Skeletal muscle satellite cell (primary cell): Measurements from ENCODE around the gene TMEM207.
A peak's percentile ranks its signal among the peaks of the same experiment; 100 is the strongest.

Experiments used
- H3K27me3 ChIP-seq: 2 replicates; pipeline ENCODE4 v1.7.0; 2013; ENCODE audit warnings: low read length; ENCODE audit not compliant: control insufficient read depth, insufficient read depth
- H3K36me3 ChIP-seq: 2 replicates; pipeline ENCODE4 v1.7.0; 2013; ENCODE audit warnings: mild to moderate bottlenecking, control low read depth, low read length; ENCODE audit not compliant: insufficient read depth
- H3K4me1 ChIP-seq: 2 replicates; pipeline ENCODE4 v1.7.0; 2013; ENCODE audit warnings: low read length; ENCODE audit not compliant: control insufficient read depth, insufficient read depth
- H3K4me2 ChIP-seq: 2 replicates; pipeline ENCODE4 v1.7.0; 2013; ENCODE audit warnings: mild to moderate bottlenecking, low read length
- H3K4me3 ChIP-seq: 2 replicates; pipeline ENCODE4 v1.7.0; 2013; ENCODE audit warnings: low read length
- H3K9ac ChIP-seq: 2 replicates; pipeline ENCODE4 v1.7.0; 2013; ENCODE audit warnings: mild to moderate bottlenecking, low read depth, low read length, moderate library complexity
- H3K9me3 ChIP-seq: replicated peaks from 2 replicates; pipeline ENCODE4 v1.7.0; 2013; ENCODE audit warnings: mild to moderate bottlenecking, control low read depth, low read length

Gene TMEM207

GRCh38 chr3:190424108-190424477 lies 25.6 kb downstream of the TMEM207 start:
- H3K4me3 ChIP-seq: no peak overlapping the region
- no peaks in the 10 kb centered on the region for H3K4me1 ChIP-seq
- H3K9ac ChIP-seq: no peak overlapping the region
- H3K4me2 ChIP-seq: no peak overlapping the region
- H3K36me3 ChIP-seq: no peaks in the 10 kb centered on the region
- no peaks in the 10 kb centered on the region for H3K27me3 ChIP-seq
- no peaks in the 10 kb centered on the region for H3K9me3 ChIP-seq

- H3K9ac ChIP-seq: no peak overlapping the region
- no peak overlapping the region for H3K4me2 ChIP-seq
- no peak overlapping the region for H3K4me3 ChIP-seq
- no peaks in the 10 kb centered on the region for H3K4me1 ChIP-seq
- no peaks in the 10 kb centered on the region for H3K36me3 ChIP-seq
- no peaks in the 10 kb centered on the region for H3K9me3 ChIP-seq
- no peaks in the 10 kb centered on the region for H3K27me3 ChIP-seq
These were observed 35.4 kb downstream of the TMEM207 start for GRCh38 chr3:190414297-190414696.

- Histone ChIP-seq H3K9me3 (no peaks in the 10 kb centered on the region), H3K4me2 (no peak overlapping the region), H3K27me3 (no peaks in the 10 kb centered on the region), H3K9ac (no peak overlapping the region), H3K36me3 (no peaks in the 10 kb centered on the region), H3K4me3 (no peak overlapping the region), H3K4me1 (no peaks in the 10 kb centered on the region)
These were observed 45.0 kb downstream of the TMEM207 start for GRCh38 chr3:190404715-190405114.

GRCh38 chr3:190401963-190402362 lies 47.7 kb downstream of the TMEM207 start:
- Histone ChIP-seq H3K36me3 (no peaks in the 10 kb centered on the region), H3K4me1 (no peaks in the 10 kb centered on the region), H3K27me3 (no peaks in the 10 kb centered on the region), H3K9ac (no peak overlapping the region), H3K4me2 (no peak overlapping the region), H3K9me3 (no peaks in the 10 kb centered on the region), H3K4me3 (no peak overlapping the region)

- Histone ChIP-seq H3K36me3 (no peaks in the 10 kb centered on the region), H3K9ac (no peak overlapping the region), H3K4me3 (no peak overlapping the region), H3K4me2 (no peak overlapping the region), H3K9me3 (no peaks in the 10 kb centered on the region), H3K27me3 (no peaks in the 10 kb centered on the region), H3K4me1 (no peaks in the 10 kb centered on the region)
These were observed 50.0 kb downstream of the TMEM207 start for GRCh38 chr3:190399677-190400076.

GRCh38 chr3:190397889-190398288 lies 51.8 kb downstream of the TMEM207 start:
- no peak overlapping the region for H3K4me2 ChIP-seq
- H3K27me3 ChIP-seq: no peaks in the 10 kb centered on the region
- H3K4me1 ChIP-seq: no peaks in the 10 kb centered on the region
- no peaks in the 10 kb centered on the region for H3K9me3 ChIP-seq
- H3K36me3 ChIP-seq: no peaks in the 10 kb centered on the region
- no peak overlapping the region for H3K4me3 ChIP-seq
- H3K9ac ChIP-seq: no peak overlapping the region

GRCh38 chr3:190396001-190396400 lies 53.7 kb downstream of the TMEM207 start:
- H3K4me3 ChIP-seq: no peak overlapping the region
- no peak overlapping the region for H3K9ac ChIP-seq
- H3K36me3 ChIP-seq: no peaks in the 10 kb centered on the region
- no peak overlapping the region for H3K4me2 ChIP-seq
- no peaks in the 10 kb centered on the region for H3K9me3 ChIP-seq
- H3K27me3 ChIP-seq: no peaks in the 10 kb centered on the region
- no peaks in the 10 kb centered on the region for H3K4me1 ChIP-seq

- Histone ChIP-seq H3K27me3 (no peaks in the 10 kb centered on the region), H3K9me3 (no peaks in the 10 kb centered on the region), H3K9ac (no peak overlapping the region), H3K4me1 (peaks cover 28% of the 10 kb centered on the region), H3K4me2 (no peak overlapping the region), H3K36me3 (no peaks in the 10 kb centered on the region), H3K4me3 (no peak overlapping the region)
These were observed 61.0 kb downstream of the TMEM207 start for GRCh38 chr3:190388703-190389102.

GRCh38 chr3:190387578-190388213 lies 62.0 kb downstream of the TMEM207 start, which contains the start of gene CLDN16:
Gene CLDN16 (plus strand): TSS chr3:190388163. CDS start chr3:190388330, 167 bp downstream.
- H3K4me3 ChIP-seq: no peak within 1 kb of the TSS
- H3K36me3 ChIP-seq: no peaks in the 10 kb centered on the region
- peaks cover 33% of the 10 kb centered on the region for H3K4me1 ChIP-seq
- H3K27me3 ChIP-seq: no peaks in the 10 kb centered on the region
- H3K9me3 ChIP-seq: no peaks in the 10 kb centered on the region
- H3K9ac ChIP-seq: peak within 1 kb of the TSS; percentile 64
- peak within 1 kb of the TSS; percentile 54 for H3K4me2 ChIP-seq

GRCh38 chr3:190385731-190386688 lies 63.7 kb downstream of the TMEM207 start:
- Histone ChIP-seq H3K4me1 (peaks cover 49% of the 10 kb centered on the region), H3K4me3 (peak overlapping the region; percentile 43), H3K27me3 (no peaks in the 10 kb centered on the region), H3K36me3 (no peaks in the 10 kb centered on the region), H3K4me2 (peak overlapping the region; percentile 80), H3K9ac (peak overlapping the region; percentile 80), H3K9me3 (no peaks in the 10 kb centered on the region)

GRCh38 chr3:190384309-190384756 lies 65.4 kb downstream of the TMEM207 start:
- H3K27me3 ChIP-seq: no peaks in the 10 kb centered on the region
- H3K4me2 ChIP-seq: no peak overlapping the region
- H3K9ac ChIP-seq: peak overlapping the region; percentile 80
- no peaks in the 10 kb centered on the region for H3K9me3 ChIP-seq
- H3K4me3 ChIP-seq: no peak overlapping the region
- no peaks in the 10 kb centered on the region for H3K36me3 ChIP-seq
- peaks cover 52% of the 10 kb centered on the region for H3K4me1 ChIP-seq
